IMR-90 (cell line): ENCODE measurements around the gene LYPD6B. TPM values are rescaled to one million over a fixed set of nuclear protein-coding genes. Genes with fewer than 3 reads are reported as not detected.

Experiments
- ATAC-seq: fragments of 200-7000 bp; cut with Tn5 transposase; 2 replicates; pipeline ENCODE4 v1.9.1; 2020; ENCODE audit warnings: low read depth, mild to moderate bottlenecking, moderate library complexity
- BruUV-seq: library from RNA; stranded (reverse); fragments of 400-500 nt; replicated peaks from 2 replicates; lab custom pipeline; 2021; lab: Mats Ljungman, UMichigan
- CTCF ChIA-PET: fragments of 300-600 bp; formaldehyde crosslinking; extraction: SDS; loops from one replicate; lab custom pipeline; 2021; ENCODE audit warnings: antibody characterized with exemption; lab: Yijun Ruan, JAX
- POLR2A ChIA-PET: fragments of 300-600 bp; sonication (Branson Sonifier 250); formaldehyde crosslinking; loops from one replicate; lab custom pipeline; 2022; ENCODE audit warnings: antibody characterized with exemption; ENCODE audit not compliant: unreplicated experiment; lab: Charles Lee
- DNase-seq: peaks from one replicate; pipeline ENCODE4 v3.0.0; 2013
- H2AFZ ChIP-seq: replicated peaks from 2 replicates; pipeline ENCODE3; 2013; ENCODE audit warnings: low read length, mild to moderate bottlenecking; ENCODE audit not compliant: poor library complexity
- H2AK5ac ChIP-seq: 2 replicates; pipeline ENCODE4 v1.6.1; 2013; ENCODE audit warnings: low read depth, low read length, inconsistent platforms
- H2AK9ac ChIP-seq: replicated peaks from 2 replicates; pipeline ENCODE3; 2013; ENCODE audit warnings: mild to moderate bottlenecking, low read depth, low read length, moderate library complexity; ENCODE audit not compliant: poor library complexity
- H2BK120ac ChIP-seq: 2 replicates; pipeline ENCODE4 v1.6.1; 2013; ENCODE audit warnings: low read depth, low read length, inconsistent platforms
- H2BK15ac ChIP-seq: 3 replicates; pipeline ENCODE4 v1.6.1; 2013; ENCODE audit warnings: low read depth, low read length, inconsistent platforms
- H2BK20ac ChIP-seq: 2 replicates; pipeline ENCODE4 v1.6.1; 2013; ENCODE audit warnings: low read depth, mild to moderate bottlenecking, inconsistent platforms, low read length, moderate library complexity
- H2BK5ac ChIP-seq: 2 replicates; pipeline ENCODE4 v1.6.1; 2013; ENCODE audit warnings: mild to moderate bottlenecking, low read depth, low read length, inconsistent platforms; ENCODE audit not compliant: poor library complexity, severe bottlenecking
- H3K14ac ChIP-seq: replicated peaks from 2 replicates; pipeline ENCODE4 v1.6.1; 2013; ENCODE audit warnings: low read depth, low read length, inconsistent platforms
- H3K18ac ChIP-seq: 2 replicates; pipeline ENCODE4 v1.6.1; 2013; ENCODE audit warnings: low read depth, low read length, control low read depth
- H3K23ac ChIP-seq: 2 replicates; pipeline ENCODE4 v1.6.1; 2013; ENCODE audit warnings: low read depth, low read length, inconsistent platforms
- H3K27ac ChIP-seq: 2 replicates; pipeline ENCODE4 v1.5.1; 2013; ENCODE audit warnings: mild to moderate bottlenecking, control low read depth, low read length; ENCODE audit not compliant: insufficient read depth
- H3K27me3 ChIP-seq: 2 replicates; pipeline ENCODE4 v1.6.1; 2013; ENCODE audit warnings: low read length; ENCODE audit not compliant: control insufficient read depth, insufficient read depth
- H3K36me3 ChIP-seq: 2 replicates; pipeline ENCODE4 v1.6.1; 2013; ENCODE audit warnings: low read length, mixed read lengths; ENCODE audit not compliant: control insufficient read depth, insufficient read depth
- H3K4ac ChIP-seq: 2 replicates; pipeline ENCODE4 v1.6.1; 2013; ENCODE audit warnings: low read depth, low read length, inconsistent platforms
- H3K4me1 ChIP-seq: 2 replicates; pipeline ENCODE4 v1.6.1; 2013; ENCODE audit warnings: low read length, mixed read lengths; ENCODE audit not compliant: control insufficient read depth, insufficient read depth
- H3K4me2 ChIP-seq: 2 replicates; pipeline ENCODE4 v1.6.1; 2013; ENCODE audit warnings: low read depth, mild to moderate bottlenecking, control low read depth, low read length, moderate library complexity
- H3K4me3 ChIP-seq: 2 replicates; pipeline ENCODE4 v1.5.1; 2013; ENCODE audit warnings: low read depth, mild to moderate bottlenecking, control low read depth, low read length, moderate library complexity; ENCODE audit not compliant: insufficient read depth
- H3K56ac ChIP-seq: 2 replicates; pipeline ENCODE4 v1.6.1; 2013; ENCODE audit warnings: low read length, inconsistent platforms; ENCODE audit not compliant: insufficient read depth; ENCODE audit errors: extremely low read depth
- H3K79me1 ChIP-seq, 2 experiments: 2 replicates each; pipeline ENCODE4 v1.6.1; 2013; ENCODE audit warnings: low read length in 2 of 2, inconsistent platforms in 1 of 2, low read depth in 1 of 2
- H3K9ac ChIP-seq: 2 replicates; pipeline ENCODE4 v1.6.1; 2013; ENCODE audit warnings: low read depth, low read length, control low read depth
- H3K9me1 ChIP-seq: 2 replicates; pipeline ENCODE4 v1.6.1; 2013; ENCODE audit warnings: low read length, inconsistent platforms; ENCODE audit not compliant: insufficient read depth
- H3K9me3 ChIP-seq: 2 replicates; pipeline ENCODE4 v1.6.1; 2013; ENCODE audit warnings: low read length; ENCODE audit not compliant: control insufficient read depth, insufficient read depth
- H4K20me1 ChIP-seq: 2 replicates; pipeline ENCODE4 v1.6.1; 2013; ENCODE audit warnings: low read length, inconsistent platforms; ENCODE audit not compliant: insufficient read depth
- H4K5ac ChIP-seq: 2 replicates; pipeline ENCODE4 v1.6.1; 2013; ENCODE audit warnings: mild to moderate bottlenecking, low read depth, low read length, control low read depth
- H4K8ac ChIP-seq, 2 experiments: 2 replicates each; pipeline ENCODE4 v1.6.1; 2013; ENCODE audit warnings: low read depth in 2 of 2, low read length in 2 of 2, control low read depth in 1 of 2, inconsistent platforms in 1 of 2
- H4K91ac ChIP-seq: 2 replicates; pipeline ENCODE4 v1.6.1; 2013; ENCODE audit warnings: low read depth, low read length, inconsistent platforms; ENCODE audit not compliant: insufficient read depth
- BHLHE40 ChIP-seq: fragments of 150-350 bp; IDR thresholded peaks from 2 replicates; pipeline ENCODE4 v1.6.1; 2016; ENCODE audit warnings: mild to moderate bottlenecking, low read depth, low read length
- CEBPB ChIP-seq: IDR thresholded peaks from 2 replicates; pipeline ENCODE4 v1.6.1; 2012; ENCODE audit warnings: low read depth, low read length, improper control_type of control experiment
- CHD1 ChIP-seq: IDR thresholded peaks from 2 replicates; pipeline ENCODE4 v1.6.1; 2012; ENCODE audit warnings: low read depth, low read length, improper control_type of control experiment
- FOS ChIP-seq: fragments of 150-350 bp; IDR thresholded peaks from 2 replicates; pipeline ENCODE4 v1.6.1; 2016; ENCODE audit warnings: low read depth, low read length
- MAFK ChIP-seq: IDR thresholded peaks from 2 replicates; pipeline ENCODE4 v1.6.1; 2012; ENCODE audit warnings: low read depth, low read length, improper control_type of control experiment
- MAZ ChIP-seq: IDR thresholded peaks from 2 replicates; pipeline ENCODE4 v1.6.1; 2012; ENCODE audit warnings: low read depth, mild to moderate bottlenecking, low read length, improper control_type of control experiment, moderate library complexity, borderline replicate concordance
- MXI1 ChIP-seq: IDR thresholded peaks from 2 replicates; pipeline ENCODE4 v1.6.1; 2012; ENCODE audit warnings: low read depth, mild to moderate bottlenecking, low read length, moderate library complexity, borderline replicate concordance
- NFE2L2 ChIP-seq: fragments of 150-350 bp; IDR thresholded peaks from 2 replicates; pipeline ENCODE4 v1.6.1; 2016; ENCODE audit warnings: low read depth, mild to moderate bottlenecking, low read length
- POLR2A ChIP-seq: IDR thresholded peaks from 2 replicates; pipeline ENCODE4 v1.6.1; 2012; ENCODE audit warnings: mild to moderate bottlenecking, low read depth, low read length
- RAD21 ChIP-seq: IDR thresholded peaks from 2 replicates; pipeline ENCODE4 v1.6.1; 2012; ENCODE audit warnings: low read length, improper control_type of control experiment
- RCOR1 ChIP-seq: IDR thresholded peaks from 2 replicates; pipeline ENCODE4 v1.6.1; 2012; ENCODE audit warnings: mild to moderate bottlenecking, low read length, improper control_type of control experiment; ENCODE audit not compliant: insufficient replicate concordance
- RFX5 ChIP-seq: IDR thresholded peaks from 2 replicates; pipeline ENCODE4 v1.8.0; 2012; ENCODE audit warnings: low read depth, mild to moderate bottlenecking, low read length, moderate library complexity
- SMC3 ChIP-seq: fragments of 150-350 bp; IDR thresholded peaks from 2 replicates; pipeline ENCODE4 v1.6.1; 2016; ENCODE audit warnings: low read depth, mild to moderate bottlenecking, antibody characterized with exemption, low read length, moderate library complexity
- whole genome bisulfite sequencing, 2 experiments: methylation state at CpG; one replicate each; pipeline versions ENCODE4 v1.1.5 to v1.1.7; 2013; ENCODE audit warnings: missing lambda C conversion rate in 2 of 2; ENCODE audit not compliant: insufficient read length in 1 of 2; ENCODE audit errors: extremely low coverage in 2 of 2; 5-methylcytosine and 5-hydroxymethylcytosine counted together
- dilution Hi-C: fragments of 300-500 bp; cut with HindIII; formaldehyde crosslinking; loops from one replicate; pipeline ENCODE4 v1.14.3; 2018; ENCODE audit warnings: low sequenced_read_pairs; ENCODE audit not compliant: unreplicated experiment
- in situ Hi-C: fragments of 300-500 bp; cut with MboI; formaldehyde crosslinking; loops from 3 replicates; pipeline ENCODE4 v1.14.3; 2019; ENCODE audit warnings: low sequenced_read_pairs, inconsistent platforms, mixed read lengths
- intact Hi-C: fragments of 100-400 bp; cut with micrococcal nuclease; formaldehyde crosslinking; loops from 2 replicates; pipeline ENCODE4 v1.10.0; 2022
- polyA plus RNA-seq, 3 experiments: library from polyadenylated mRNA; depleted of rRNA; stranded (reverse); fragments of >200 nt; gene quantifications; 2 replicates each; pipeline ENCODE4 v1.2.3, GENCODE V29; 2012; ENCODE audit warnings: low replicate concordance in 1 of 3
- total RNA-seq: library from RNA; depleted of rRNA; stranded (reverse); fragments of >200 nt; gene quantifications from 2 replicates; pipeline ENCODE4 v1.2.3, GENCODE V29; 2012
- TF ChIP-seq, protein P1 (sequence below): conservative IDR thresholded peaks from 2 replicates; pipeline ENCODE4 v1.5.1; 2012; ENCODE audit warnings: mild to moderate bottlenecking, low read depth, low read length, improper control_type of control experiment
- TF ChIP-seq, protein P2 (sequence below): fragments of 150-350 bp; IDR thresholded peaks from 2 replicates; pipeline ENCODE4 v1.6.1; 2017; ENCODE audit warnings: mild to moderate bottlenecking, antibody characterized with exemption, low read length, low read depth
- TF ChIP-seq, protein P3 (sequence below): fragments of 150-350 bp; IDR thresholded peaks from 2 replicates; pipeline ENCODE4 v1.6.1; 2016; ENCODE audit warnings: low read depth, mild to moderate bottlenecking, low read length, moderate library complexity, borderline replicate concordance

LYPD6B gene
- total and polyA plus RNA-seq, 2 of the 4 experiments (the other 2 are of a cell fraction) = 0.05 TPM; not detected in 1

DNA sequence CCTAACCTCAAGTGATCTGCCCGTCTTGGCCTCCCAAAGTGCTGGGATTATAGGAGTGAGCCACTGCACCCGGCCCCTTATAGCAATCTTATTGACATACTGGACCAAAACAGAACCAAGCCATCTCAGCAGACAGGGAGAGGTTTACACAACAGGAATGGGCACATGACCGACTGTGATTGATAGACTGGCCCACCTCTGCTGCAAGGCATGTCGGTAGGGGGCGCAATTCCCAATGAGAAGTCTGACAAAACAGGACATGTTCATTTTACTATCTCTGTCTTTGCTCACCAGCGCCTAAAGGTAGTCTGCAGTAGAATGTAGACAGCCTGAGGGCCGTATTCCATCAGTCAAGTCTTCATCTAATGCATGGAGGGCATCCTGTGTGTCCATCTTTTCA is 2.0 kb downstream of the LYPD6B start:
- H3K27ac ChIP-seq = no peak overlapping the region
- H3K4ac ChIP-seq = no peak overlapping the region
- no peak overlapping the region for H4K91ac ChIP-seq
- DNase-seq (no peak), ATAC-seq (no peak)
- ChIA-PET POLR2A (interaction anchor here (0.6 kb wide), 1 partner anchor 10 kb away, joined by 7 read pairs; no protein-coding TSS in a partner anchor), CTCF (interaction anchor here (0.5 to 1.4 kb wide), 3 partner anchors 9 to 521 kb away, joined by 3 read pairs; no protein-coding TSS in a partner anchor)
- H3K23ac ChIP-seq = no peak overlapping the region
- H3K4me2 ChIP-seq = no peak overlapping the region
- H3K79me1 ChIP-seq = no peaks in the 10 kb centered on the region
- no peak for TF ChIP-seq NFE2L2
- no peak for TF ChIP-seq BHLHE40
- no peak for TF ChIP-seq MAFK
- TF ChIP-seq RCOR1 = no peak
- no peak; the same call in 1 of the 2 replicates for TF ChIP-seq RAD21
- no peak for TF ChIP-seq RFX5
- no peak for TF ChIP-seq POLR2A
- 0 out of 2 replicates have a peak, but pooled peaks have one; percentile 13 for TF ChIP-seq SMC3
- TF ChIP-seq CHD1 = no peak
- TF ChIP-seq, protein P1, sequence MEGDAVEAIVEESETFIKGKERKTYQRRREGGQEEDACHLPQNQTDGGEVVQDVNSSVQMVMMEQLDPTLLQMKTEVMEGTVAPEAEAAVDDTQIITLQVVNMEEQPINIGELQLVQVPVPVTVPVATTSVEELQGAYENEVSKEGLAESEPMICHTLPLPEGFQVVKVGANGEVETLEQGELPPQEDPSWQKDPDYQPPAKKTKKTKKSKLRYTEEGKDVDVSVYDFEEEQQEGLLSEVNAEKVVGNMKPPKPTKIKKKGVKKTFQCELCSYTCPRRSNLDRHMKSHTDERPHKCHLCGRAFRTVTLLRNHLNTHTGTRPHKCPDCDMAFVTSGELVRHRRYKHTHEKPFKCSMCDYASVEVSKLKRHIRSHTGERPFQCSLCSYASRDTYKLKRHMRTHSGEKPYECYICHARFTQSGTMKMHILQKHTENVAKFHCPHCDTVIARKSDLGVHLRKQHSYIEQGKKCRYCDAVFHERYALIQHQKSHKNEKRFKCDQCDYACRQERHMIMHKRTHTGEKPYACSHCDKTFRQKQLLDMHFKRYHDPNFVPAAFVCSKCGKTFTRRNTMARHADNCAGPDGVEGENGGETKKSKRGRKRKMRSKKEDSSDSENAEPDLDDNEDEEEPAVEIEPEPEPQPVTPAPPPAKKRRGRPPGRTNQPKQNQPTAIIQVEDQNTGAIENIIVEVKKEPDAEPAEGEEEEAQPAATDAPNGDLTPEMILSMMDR = peak; percentile 33
- TF ChIP-seq, protein P2, sequence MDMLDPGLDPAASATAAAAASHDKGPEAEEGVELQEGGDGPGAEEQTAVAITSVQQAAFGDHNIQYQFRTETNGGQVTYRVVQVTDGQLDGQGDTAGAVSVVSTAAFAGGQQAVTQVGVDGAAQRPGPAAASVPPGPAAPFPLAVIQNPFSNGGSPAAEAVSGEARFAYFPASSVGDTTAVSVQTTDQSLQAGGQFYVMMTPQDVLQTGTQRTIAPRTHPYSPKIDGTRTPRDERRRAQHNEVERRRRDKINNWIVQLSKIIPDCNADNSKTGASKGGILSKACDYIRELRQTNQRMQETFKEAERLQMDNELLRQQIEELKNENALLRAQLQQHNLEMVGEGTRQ = 0 out of 2 replicates have a peak, but pooled peaks have one; percentile 3
- no peak for TF ChIP-seq MAZ
- TF ChIP-seq MXI1 = no peak
- TF ChIP-seq CEBPB = no peak
- no peak for TF ChIP-seq FOS
- TF ChIP-seq, protein P3, sequence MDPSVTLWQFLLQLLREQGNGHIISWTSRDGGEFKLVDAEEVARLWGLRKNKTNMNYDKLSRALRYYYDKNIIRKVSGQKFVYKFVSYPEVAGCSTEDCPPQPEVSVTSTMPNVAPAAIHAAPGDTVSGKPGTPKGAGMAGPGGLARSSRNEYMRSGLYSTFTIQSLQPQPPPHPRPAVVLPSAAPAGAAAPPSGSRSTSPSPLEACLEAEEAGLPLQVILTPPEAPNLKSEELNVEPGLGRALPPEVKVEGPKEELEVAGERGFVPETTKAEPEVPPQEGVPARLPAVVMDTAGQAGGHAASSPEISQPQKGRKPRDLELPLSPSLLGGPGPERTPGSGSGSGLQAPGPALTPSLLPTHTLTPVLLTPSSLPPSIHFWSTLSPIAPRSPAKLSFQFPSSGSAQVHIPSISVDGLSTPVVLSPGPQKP = no peak
- no peaks in the 10 kb centered on the region for H4K20me1 ChIP-seq
- H3K56ac ChIP-seq = no peak overlapping the region
- in situ Hi-C loops (no loop called here), intact Hi-C loops (no loop called here), dilution Hi-C loops (no loop called here)
- no peak overlapping the region for H2AFZ ChIP-seq
- no peaks in the 10 kb centered on the region for H3K36me3 ChIP-seq
- no peak overlapping the region for H2BK120ac ChIP-seq
- no peaks in the 10 kb centered on the region for H3K9me1 ChIP-seq
- WGBS, 2 experiments = 87% methylated on average over 3 of the region's 7 CpGs; no CpG with 5 or more reads in 1 of the 2 experiments
- H3K14ac ChIP-seq = no peak overlapping the region
- H3K9ac ChIP-seq = no peak overlapping the region
- no peak overlapping the region for H2BK5ac ChIP-seq
- H2AK5ac ChIP-seq = no peak overlapping the region
- H3K27me3 ChIP-seq = peaks cover 33% of the 10 kb centered on the region
- no peak overlapping the region for H4K5ac ChIP-seq
- no peak overlapping the region for H4K8ac ChIP-seq
- H2BK15ac ChIP-seq = no peak overlapping the region
- H3K4me3 ChIP-seq = no peak overlapping the region
- no peak overlapping the region for H2AK9ac ChIP-seq
- H3K9me3 ChIP-seq = no peaks in the 10 kb centered on the region
- BruUV-seq = no TSS peak
- no peak overlapping the region for H2BK20ac ChIP-seq
- H3K4me1 ChIP-seq = no peaks in the 10 kb centered on the region
- no peak overlapping the region for H3K18ac ChIP-seq
